ENCODE data around the gene SLC4A11. TPM values are rescaled to one million over a fixed set of nuclear protein-coding genes. Genes with fewer than 3 reads are reported as not detected.

SLC4A11 gene
- total RNA-seq, 1 donor from 2014 or later: 27.2 TPM

GRCh38 chr20:3275064-3275935 lies 36.3 kb upstream of the SLC4A11 start:
- Mint-ChIP-seq H3K27me3 (ENCODE audit: unreplicated experiment) (peaks cover 5% of the 10 kb centered on the region), H3K9me3 (ENCODE audit: unreplicated experiment) (peaks cover 8% of the 10 kb centered on the region), H3K4me1 (ENCODE audit: low read depth, unreplicated experiment) (peaks cover 12% of the 10 kb centered on the region), H3K36me3 (ENCODE audit: unreplicated experiment) (peaks cover 12% of the 10 kb centered on the region), H3K4me3 (ENCODE audit: unreplicated experiment) (no peak overlapping the region), H3K27ac (ENCODE audit: unreplicated experiment) (no peak overlapping the region)
- no peak for TF ChIP-seq CTCF (IDR thresholded peaks at IDR 0.05; ENCODE audit: partially characterized antibody, unreplicated experiment)
- no peak for DNase-seq

DNA sequence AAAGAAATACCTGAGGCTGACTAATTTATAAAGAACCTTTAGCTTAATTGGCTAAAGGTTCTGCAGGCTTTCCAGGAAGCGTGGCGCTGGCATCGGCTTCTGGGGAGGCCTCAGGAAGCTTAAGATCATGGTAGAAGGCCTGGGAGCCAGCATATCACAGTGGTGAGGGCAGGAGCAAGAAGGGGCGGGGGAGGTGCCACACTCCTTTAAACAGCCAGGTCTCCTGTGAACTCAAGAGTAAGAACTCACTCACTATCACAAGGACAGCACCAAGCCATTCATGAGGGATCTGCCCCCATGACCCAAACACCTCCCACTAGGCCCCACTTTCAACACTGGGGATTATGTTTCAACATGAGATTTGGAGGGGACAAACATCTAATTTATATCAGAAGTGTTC lies 34.4 kb upstream of the SLC4A11 start:
- Mint-ChIP-seq H3K4me1 (ENCODE audit: low read depth, unreplicated experiment) (peaks cover 12% of the 10 kb centered on the region), H3K27ac (ENCODE audit: unreplicated experiment) (no peak overlapping the region), H3K9me3 (ENCODE audit: unreplicated experiment) (peaks cover 8% of the 10 kb centered on the region), H3K36me3 (ENCODE audit: unreplicated experiment) (peaks cover 12% of the 10 kb centered on the region), H3K4me3 (ENCODE audit: unreplicated experiment) (no peak overlapping the region), H3K27me3 (ENCODE audit: unreplicated experiment) (peaks cover 5% of the 10 kb centered on the region)
- no peak for TF ChIP-seq CTCF (IDR thresholded peaks at IDR 0.05; ENCODE audit: partially characterized antibody, unreplicated experiment)
- DNase-seq: no peak

DNA sequence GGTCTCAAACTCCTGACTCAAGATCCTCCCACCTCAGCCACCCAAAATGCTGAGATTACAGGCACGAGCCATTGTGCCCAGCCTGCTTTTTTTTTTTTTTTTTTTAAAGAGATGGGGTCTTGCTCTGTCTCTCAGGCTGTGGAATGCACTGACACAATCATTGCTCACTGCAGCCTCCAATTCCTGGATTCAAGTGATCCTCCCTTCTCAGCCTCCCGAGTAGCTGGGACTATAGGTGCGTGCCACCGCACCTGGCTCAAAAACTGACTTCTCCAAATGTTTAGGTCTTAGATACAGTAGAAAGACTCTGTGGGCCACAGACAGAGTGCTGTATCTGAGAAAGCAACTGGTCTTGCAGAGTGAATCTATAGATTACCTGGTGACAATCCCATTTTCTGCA lies 31.1 kb upstream of the SLC4A11 start:
- Mint-ChIP-seq H3K36me3 (ENCODE audit: unreplicated experiment) (no peaks in the 10 kb centered on the region), H3K4me3 (ENCODE audit: unreplicated experiment) (no peak overlapping the region), H3K27me3 (ENCODE audit: unreplicated experiment) (peaks cover 3% of the 10 kb centered on the region), H3K4me1 (ENCODE audit: low read depth, unreplicated experiment) (no peaks in the 10 kb centered on the region), H3K9me3 (ENCODE audit: unreplicated experiment) (peaks cover 1% of the 10 kb centered on the region), H3K27ac (ENCODE audit: unreplicated experiment) (no peak overlapping the region)
- TF ChIP-seq CTCF (IDR thresholded peaks at IDR 0.05; ENCODE audit: partially characterized antibody, unreplicated experiment): no peak
- no peak for DNase-seq

DNA sequence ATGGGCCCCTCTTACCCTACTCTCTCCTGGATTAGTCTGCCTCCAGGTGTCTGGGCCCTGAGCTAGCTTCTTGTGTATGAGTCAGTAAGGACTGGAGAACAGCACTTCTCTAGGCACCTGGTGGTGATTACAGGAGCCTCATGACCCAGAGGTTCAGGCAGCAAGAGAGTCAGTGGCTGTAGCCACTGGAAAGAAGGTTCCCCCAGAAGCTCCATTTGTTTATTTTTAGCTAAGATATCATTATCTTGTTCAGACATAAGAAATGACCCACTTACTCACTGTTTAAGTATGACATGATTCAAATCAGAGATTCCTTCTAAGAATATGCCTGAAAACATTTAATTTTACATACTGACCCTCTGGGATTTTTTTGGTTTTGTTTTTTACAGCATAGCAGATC lies 23.6 kb upstream of the SLC4A11 start:
- no peak for TF ChIP-seq CTCF (IDR thresholded peaks at IDR 0.05; ENCODE audit: partially characterized antibody, unreplicated experiment)
- H3K36me3 Mint-ChIP-seq (ENCODE audit: unreplicated experiment): peaks cover 12% of the 10 kb centered on the region
- H3K4me3 Mint-ChIP-seq (ENCODE audit: unreplicated experiment): no peak overlapping the region
- peaks cover 5% of the 10 kb centered on the region for H3K27me3 Mint-ChIP-seq (ENCODE audit: unreplicated experiment)
- H3K9me3 Mint-ChIP-seq (ENCODE audit: unreplicated experiment): peaks cover 2% of the 10 kb centered on the region
- no peak overlapping the region for H3K27ac Mint-ChIP-seq (ENCODE audit: unreplicated experiment)
- DNase-seq: no peak
- peaks cover 3% of the 10 kb centered on the region for H3K4me1 Mint-ChIP-seq (ENCODE audit: low read depth, unreplicated experiment)

DNA sequence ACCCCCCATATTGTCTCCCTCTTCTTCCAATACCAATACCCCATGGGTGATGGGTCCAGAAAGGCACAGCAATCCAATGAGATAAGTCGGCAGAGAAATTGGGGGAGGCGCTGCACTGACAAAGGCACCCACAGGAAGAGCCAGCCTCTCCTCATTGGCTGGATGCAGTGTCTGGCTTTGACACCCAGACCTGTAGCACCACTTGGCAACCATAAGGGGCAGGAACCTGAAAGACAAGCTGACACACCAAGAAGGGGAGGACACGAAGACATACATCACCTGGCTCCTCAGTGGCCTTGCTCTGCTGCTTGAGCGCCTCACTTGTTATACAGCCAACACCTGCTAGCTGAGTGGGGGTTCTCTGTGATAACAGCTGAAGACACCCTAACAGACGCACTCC lies 19.4 kb upstream of the SLC4A11 start:
- Mint-ChIP-seq H3K27ac (ENCODE audit: unreplicated experiment) (no peak overlapping the region), H3K4me1 (ENCODE audit: low read depth, unreplicated experiment) (no peaks in the 10 kb centered on the region), H3K4me3 (ENCODE audit: unreplicated experiment) (no peak overlapping the region)

More for the DNA sequence above, 19.4 kb upstream of the SLC4A11 start:
- peaks cover 3% of the 10 kb centered on the region for H3K9me3 Mint-ChIP-seq (ENCODE audit: unreplicated experiment)
- peaks cover 11% of the 10 kb centered on the region for H3K36me3 Mint-ChIP-seq (ENCODE audit: unreplicated experiment)
- H3K27me3 Mint-ChIP-seq (ENCODE audit: unreplicated experiment): peaks cover 7% of the 10 kb centered on the region
- no peak for DNase-seq
- TF ChIP-seq CTCF (IDR thresholded peaks at IDR 0.05; ENCODE audit: partially characterized antibody, unreplicated experiment): no peak
